Endothelial cell (in vitro differentiated cells): ENCODE data around the gene TCOF1. TPM values are rescaled to one million over a fixed set of nuclear protein-coding genes. Genes with fewer than 3 reads are reported as not detected.

ENCODE experiments used
- DNase-seq: peaks from one replicate; pipeline ENCODE4 v3.0.0; 2021; ENCODE audit warnings: low spot score
- H3K27ac Mint-ChIP-seq: one replicate; pipeline ENCODE4 v1.8.0; 2021; ENCODE audit warnings: mixed read lengths, inconsistent platforms; ENCODE audit not compliant: unreplicated experiment
- H3K27me3 Mint-ChIP-seq: one replicate; pipeline ENCODE4 v1.8.0; 2021; ENCODE audit warnings: mild to moderate bottlenecking, moderate library complexity, mixed read lengths, inconsistent platforms; ENCODE audit not compliant: unreplicated experiment
- H3K36me3 Mint-ChIP-seq: one replicate; pipeline ENCODE4 v1.8.0; 2021; ENCODE audit warnings: mild to moderate bottlenecking, low read depth, mixed read lengths, inconsistent platforms; ENCODE audit not compliant: unreplicated experiment
- H3K4me1 Mint-ChIP-seq: one replicate; pipeline ENCODE4 v1.8.0; 2021; ENCODE audit warnings: mild to moderate bottlenecking, mixed read lengths, inconsistent platforms; ENCODE audit not compliant: unreplicated experiment
- H3K4me3 Mint-ChIP-seq: one replicate; pipeline ENCODE4 v1.8.0; 2021; ENCODE audit warnings: mild to moderate bottlenecking, mixed read lengths, inconsistent platforms; ENCODE audit not compliant: unreplicated experiment
- H3K9me3 Mint-ChIP-seq: one replicate; pipeline ENCODE4 v1.8.0; 2021; ENCODE audit warnings: mixed read lengths, inconsistent platforms; ENCODE audit not compliant: unreplicated experiment
- total RNA-seq: library from RNA; stranded (reverse); fragmentation: NEBNext Ultra II Directional; extraction: Animal tissue kit (Norgen Biotek cat#: 25700); gene quantifications from one replicate; pipeline ENCODE4 v1.2.1, GENCODE V29; 2021; ENCODE audit not compliant: unreplicated experiment
- TF ChIP-seq, protein P1 (sequence below): fragments of 200-600 bp; sonication (generic); IDR thresholded peaks from one replicate; pipeline ENCODE4 v1.5.0; 2021; ENCODE audit warnings: antibody characterized with exemption; ENCODE audit not compliant: unreplicated experiment

The TCOF1 gene
- total RNA-seq, 1 donor from 2014 or later = 41.5 TPM

GRCh38 chr5:150316320-150316719 lies 41.2 kb upstream of the TCOF1 start:
- H3K36me3 Mint-ChIP-seq = no peaks in the 10 kb centered on the region
- H3K4me1 Mint-ChIP-seq = no peaks in the 10 kb centered on the region
- no peak overlapping the region for H3K4me3 Mint-ChIP-seq
- peaks cover 2% of the 10 kb centered on the region for H3K27me3 Mint-ChIP-seq
- TF ChIP-seq, protein P1, sequence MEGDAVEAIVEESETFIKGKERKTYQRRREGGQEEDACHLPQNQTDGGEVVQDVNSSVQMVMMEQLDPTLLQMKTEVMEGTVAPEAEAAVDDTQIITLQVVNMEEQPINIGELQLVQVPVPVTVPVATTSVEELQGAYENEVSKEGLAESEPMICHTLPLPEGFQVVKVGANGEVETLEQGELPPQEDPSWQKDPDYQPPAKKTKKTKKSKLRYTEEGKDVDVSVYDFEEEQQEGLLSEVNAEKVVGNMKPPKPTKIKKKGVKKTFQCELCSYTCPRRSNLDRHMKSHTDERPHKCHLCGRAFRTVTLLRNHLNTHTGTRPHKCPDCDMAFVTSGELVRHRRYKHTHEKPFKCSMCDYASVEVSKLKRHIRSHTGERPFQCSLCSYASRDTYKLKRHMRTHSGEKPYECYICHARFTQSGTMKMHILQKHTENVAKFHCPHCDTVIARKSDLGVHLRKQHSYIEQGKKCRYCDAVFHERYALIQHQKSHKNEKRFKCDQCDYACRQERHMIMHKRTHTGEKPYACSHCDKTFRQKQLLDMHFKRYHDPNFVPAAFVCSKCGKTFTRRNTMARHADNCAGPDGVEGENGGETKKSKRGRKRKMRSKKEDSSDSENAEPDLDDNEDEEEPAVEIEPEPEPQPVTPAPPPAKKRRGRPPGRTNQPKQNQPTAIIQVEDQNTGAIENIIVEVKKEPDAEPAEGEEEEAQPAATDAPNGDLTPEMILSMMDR = no peak
- H3K9me3 Mint-ChIP-seq = no peaks in the 10 kb centered on the region
- H3K27ac Mint-ChIP-seq = no peak overlapping the region
- no peak for DNase-seq

DNA sequence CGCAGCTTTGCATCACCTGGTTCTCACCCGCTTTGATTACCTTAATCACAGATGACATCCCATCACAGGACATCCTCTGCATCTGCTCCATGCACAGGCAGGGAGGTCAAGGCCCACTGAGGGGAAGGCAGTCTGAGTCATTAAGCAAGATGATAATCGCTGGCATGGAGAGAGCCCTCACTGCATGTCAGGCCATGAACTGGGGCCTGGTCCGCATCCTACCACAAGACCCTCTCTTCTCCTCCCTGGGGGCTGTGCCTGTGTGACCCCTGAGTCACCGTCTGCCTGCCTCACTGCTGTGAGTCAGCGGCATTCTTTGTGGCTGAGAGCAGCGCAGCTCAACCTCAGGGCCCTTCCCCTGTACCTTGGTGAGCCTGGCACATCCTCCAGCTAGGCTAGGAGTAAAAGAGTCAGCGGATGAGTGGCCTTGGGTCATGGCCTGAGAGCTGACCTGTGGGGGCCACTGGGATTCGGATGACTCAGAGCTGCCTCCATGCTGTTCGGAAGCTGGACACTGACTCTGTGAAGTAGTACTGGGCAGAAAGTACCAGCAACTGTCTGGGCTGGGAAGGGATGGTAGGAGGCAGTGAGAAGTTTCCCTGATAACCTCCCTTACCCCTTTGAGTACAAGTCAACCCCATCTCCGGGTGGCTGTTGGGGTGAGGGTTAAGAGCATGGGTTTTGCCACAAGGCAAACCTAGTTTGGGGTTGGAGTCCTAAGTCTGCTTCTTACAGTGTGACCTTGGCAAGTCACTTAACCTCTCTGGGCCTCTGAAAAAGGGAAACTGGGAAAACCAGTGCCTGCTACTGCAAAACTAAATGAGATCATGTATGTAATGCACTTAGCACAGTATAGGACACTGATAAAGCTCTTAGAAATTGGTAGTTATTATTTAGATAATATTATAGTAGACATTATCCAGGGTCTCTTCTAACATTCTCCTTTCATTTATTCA lies 40.2 kb upstream of the TCOF1 start:
- Mint-ChIP-seq H3K27ac (no peak overlapping the region), H3K27me3 (peaks cover 2% of the 10 kb centered on the region), H3K9me3 (no peaks in the 10 kb centered on the region), H3K4me1 (no peaks in the 10 kb centered on the region), H3K4me3 (no peak overlapping the region), H3K36me3 (no peaks in the 10 kb centered on the region)
- no peak for DNase-seq
- TF ChIP-seq, protein P1 = no peak

GRCh38 chr5:150318613-150319483 lies 38.6 kb upstream of the TCOF1 start:
- H3K36me3 Mint-ChIP-seq = no peaks in the 10 kb centered on the region
- peaks cover 2% of the 10 kb centered on the region for H3K27me3 Mint-ChIP-seq
- H3K4me1 Mint-ChIP-seq = no peaks in the 10 kb centered on the region
- no peaks in the 10 kb centered on the region for H3K9me3 Mint-ChIP-seq
- no peak overlapping the region for H3K27ac Mint-ChIP-seq
- TF ChIP-seq, protein P1 = no peak
- H3K4me3 Mint-ChIP-seq = no peak overlapping the region
- DNase-seq = no peak

DNA sequence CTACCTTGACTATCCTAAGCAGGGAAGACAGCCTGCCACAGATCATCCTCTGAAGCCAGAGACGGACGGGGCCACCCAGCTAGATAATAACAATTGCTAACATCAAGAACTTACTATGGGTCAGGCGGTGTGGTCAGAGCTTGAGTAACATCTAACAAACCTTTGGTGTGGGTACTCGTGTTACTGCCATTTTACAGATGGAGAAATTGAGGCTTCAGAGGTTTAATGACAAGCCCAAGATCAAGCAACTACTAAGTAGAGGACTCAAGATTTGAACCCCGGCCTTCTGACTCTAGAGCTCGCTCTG lies 38.1 kb upstream of the TCOF1 start:
- H3K9me3 Mint-ChIP-seq = no peaks in the 10 kb centered on the region
- DNase-seq = no peak
- TF ChIP-seq, protein P1 = no peak
- H3K4me3 Mint-ChIP-seq = no peak overlapping the region
- no peaks in the 10 kb centered on the region for H3K4me1 Mint-ChIP-seq
- H3K27me3 Mint-ChIP-seq = peaks cover 2% of the 10 kb centered on the region
- H3K36me3 Mint-ChIP-seq = no peaks in the 10 kb centered on the region
- no peak overlapping the region for H3K27ac Mint-ChIP-seq
